Neural cell (in vitro differentiated cells): ENCODE data around the gene INVS. TPM values are rescaled to one million over a fixed set of nuclear protein-coding genes. Genes with fewer than 3 reads are reported as not detected.

ENCODE experiments used
- H2AFZ ChIP-seq: fragments of 200-600, 300-800 bp; sonication (generic), shearing (Covaris generic); 2 replicates; pipeline ENCODE4 v1.6.0; 2014; ENCODE audit warnings: low read depth, mild to moderate bottlenecking, antibody characterized with exemption, low read length, moderate library complexity
- H3F3A ChIP-seq: fragments of 200-600 bp; shearing (Covaris generic); 2 replicates; pipeline ENCODE4 v1.6.1; 2016; ENCODE audit warnings: mild to moderate bottlenecking, moderate library complexity, mixed read lengths, antibody characterized with exemption, low read length; ENCODE audit not compliant: insufficient read depth, poor library complexity, severe bottlenecking
- H3K27ac ChIP-seq: fragments of 200-600, 300-800 bp; sonication (generic), shearing (Covaris generic); 2 replicates; pipeline ENCODE4 v1.5.1; 2014; ENCODE audit warnings: mild to moderate bottlenecking, low read length, moderate library complexity
- H3K27me3 ChIP-seq: fragments of 300-800, 200-600 bp; sonication (generic), shearing (Covaris generic); 2 replicates; pipeline ENCODE4 v1.6.0; 2014; ENCODE audit warnings: mild to moderate bottlenecking, low read depth, low read length, moderate library complexity; ENCODE audit not compliant: insufficient read depth
- H3K36me3 ChIP-seq: fragments of 300-800, 200-600 bp; sonication (generic), shearing (Covaris generic); 2 replicates; pipeline ENCODE4 v1.5.1; 2014; ENCODE audit warnings: mild to moderate bottlenecking, antibody characterized with exemption, low read length, moderate library complexity; ENCODE audit not compliant: insufficient read depth
- H3K4me2 ChIP-seq: fragments of 300-800, 200-600 bp; sonication (generic), shearing (Covaris generic); 2 replicates; pipeline ENCODE4 v1.6.0; 2014; ENCODE audit warnings: mild to moderate bottlenecking, low read length
- H3K4me3 ChIP-seq: fragments of 300-800, 200-600 bp; sonication (generic), shearing (Covaris generic); 2 replicates; pipeline ENCODE4 v1.5.1; 2014; ENCODE audit warnings: mild to moderate bottlenecking, low read length, moderate library complexity
- H3K79me2 ChIP-seq: fragments of 200-600 bp; shearing (Covaris generic); replicated peaks from 2 replicates; pipeline ENCODE4 v1.6.0; 2014; ENCODE audit warnings: mild to moderate bottlenecking, low read length, moderate library complexity; ENCODE audit not compliant: insufficient read depth
- H3K9ac ChIP-seq: fragments of 300-800, 200-600 bp; sonication (generic), shearing (Covaris generic); 2 replicates; pipeline ENCODE4 v1.6.1; 2016; ENCODE audit warnings: mild to moderate bottlenecking, low read length, mixed read lengths
- H3K9me2 ChIP-seq: fragments of 200-600 bp; shearing (Covaris generic); 2 replicates; pipeline ENCODE4 v1.6.1; 2016; ENCODE audit warnings: mild to moderate bottlenecking, low read length, mixed read lengths; ENCODE audit not compliant: insufficient read depth
- H3K9me3 ChIP-seq: fragments of 200-600, 300-800 bp; sonication (generic), shearing (Covaris generic); 2 replicates; pipeline ENCODE4 v1.6.1; 2016; ENCODE audit warnings: mild to moderate bottlenecking, mixed run types, low read length, moderate library complexity, mixed read lengths
- H4K20me1 ChIP-seq: fragments of 200-600 bp; shearing (Covaris generic); 2 replicates; pipeline ENCODE4 v1.6.1; 2016; ENCODE audit warnings: mild to moderate bottlenecking, mixed run types; ENCODE audit not compliant: insufficient read depth
- CTCF ChIP-seq: fragments of 450-650 bp; IDR thresholded peaks from 2 replicates; pipeline ENCODE4 v1.5.1; 2014; ENCODE audit warnings: antibody characterized with exemption, mild to moderate bottlenecking, moderate library complexity; ENCODE audit not compliant: poor library complexity, severe bottlenecking
- EP300 ChIP-seq: fragments of 450-650 bp; conservative IDR thresholded peaks from 2 replicates; pipeline ENCODE4 v1.6.1; 2014; ENCODE audit warnings: antibody characterized with exemption, mild to moderate bottlenecking, moderate library complexity; ENCODE audit not compliant: poor library complexity, severe bottlenecking
- EZH2 ChIP-seq: fragments of 200-600, 300-800 bp; shearing (Covaris generic), sonication (generic); IDR thresholded peaks from 2 replicates; pipeline ENCODE4 v1.6.1; 2014; ENCODE audit warnings: antibody characterized with exemption, low read length, borderline replicate concordance, mild to moderate bottlenecking; ENCODE audit not compliant: insufficient read depth, poor library complexity, severe bottlenecking
- MXI1 ChIP-seq: fragments of 450-650 bp; conservative IDR thresholded peaks from 2 replicates; pipeline ENCODE4 v1.6.1; 2014; ENCODE audit warnings: antibody characterized with exemption, mild to moderate bottlenecking; ENCODE audit not compliant: poor library complexity, severe bottlenecking
- POLR2AphosphoS5 ChIP-seq: IDR thresholded peaks from 2 replicates; pipeline ENCODE4 v1.6.1; 2012
- RAD21 ChIP-seq: fragments of 450-650 bp; conservative IDR thresholded peaks from 2 replicates; pipeline ENCODE4 v1.6.1; 2014; ENCODE audit warnings: antibody characterized with exemption, mild to moderate bottlenecking, moderate library complexity
- REST ChIP-seq: IDR thresholded peaks from 2 replicates; pipeline ENCODE4 v1.6.1; 2012; ENCODE audit warnings: borderline replicate concordance
- SMC3 ChIP-seq: fragments of 450-650 bp; conservative IDR thresholded peaks from 2 replicates; pipeline ENCODE4 v1.6.1; 2014; ENCODE audit warnings: antibody characterized with exemption, mild to moderate bottlenecking, moderate library complexity; ENCODE audit not compliant: poor library complexity
- TAF1 ChIP-seq: IDR thresholded peaks from 2 replicates; pipeline ENCODE4 v1.6.1; 2012; ENCODE audit warnings: low read depth
- polyA plus RNA-seq: library from polyadenylated mRNA; depleted of rRNA; stranded (reverse); fragments of >200 nt; gene quantifications from 2 replicates; pipeline ENCODE4 v1.2.3, GENCODE V29; 2014

The INVS gene
- polyA plus RNA-seq, 1 donor from 2014 or later: 11.3 TPM

GRCh38 chr9:100309992-100310391, 210.9 kb downstream of the INVS start:
- Histone ChIP-seq H4K20me1 (no peaks in the 10 kb centered on the region), H2AFZ (no peak overlapping the region), H3K9me2 (no peaks in the 10 kb centered on the region), H3K4me2 (no peak overlapping the region), H3K4me3 (no peak overlapping the region), H3K27ac (no peak overlapping the region), H3F3A (no peaks in the 10 kb centered on the region), H3K27me3 (no peaks in the 10 kb centered on the region), H3K79me2 (no peaks in the 10 kb centered on the region), H3K9ac (no peak overlapping the region), H3K9me3 (no peaks in the 10 kb centered on the region), H3K36me3 (peaks cover 25% of the 10 kb centered on the region)
- no peak for TF ChIP-seq EZH2
- no peak for TF ChIP-seq REST
- no peak for TF ChIP-seq MXI1
- no peak for TF ChIP-seq RAD21
- no peak for TF ChIP-seq EP300
- no peak for TF ChIP-seq POLR2AphosphoS5
- TF ChIP-seq CTCF: no peak
- no peak for TF ChIP-seq SMC3
- no peak for TF ChIP-seq TAF1

DNA sequence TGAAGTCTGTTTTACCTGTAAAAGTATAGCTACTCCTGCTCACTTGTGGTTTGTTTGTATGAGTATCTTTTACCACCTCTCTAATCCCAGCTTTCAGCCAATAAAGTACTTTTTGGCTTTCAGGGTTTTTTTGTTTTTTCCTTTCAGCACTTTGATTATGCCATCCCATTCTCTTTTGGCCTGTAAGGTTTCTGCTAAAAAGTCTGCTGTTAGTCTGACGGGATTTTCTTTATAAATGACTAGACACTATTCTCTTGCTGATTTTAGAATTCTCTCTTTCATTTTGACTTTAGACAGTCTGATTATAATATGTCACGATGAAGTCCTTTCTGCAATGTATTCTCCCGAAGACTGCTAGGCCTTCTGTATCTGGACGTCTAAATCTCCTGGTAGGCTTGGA, 216.5 kb downstream of the INVS start:
- TF ChIP-seq POLR2AphosphoS5: no peak
- TF ChIP-seq EP300: no peak
- TF ChIP-seq REST: no peak
- no peak for TF ChIP-seq MXI1
- no peak for TF ChIP-seq RAD21
- no peak for TF ChIP-seq EZH2
- no peak for TF ChIP-seq TAF1
- TF ChIP-seq SMC3: no peak
- no peak for TF ChIP-seq CTCF
- H3K27me3 ChIP-seq: no peaks in the 10 kb centered on the region
- H3K9me3 ChIP-seq: no peaks in the 10 kb centered on the region
- H3K27ac ChIP-seq: no peak overlapping the region
- no peak overlapping the region for H2AFZ ChIP-seq
- no peak overlapping the region for H3K4me2 ChIP-seq
- H4K20me1 ChIP-seq: no peaks in the 10 kb centered on the region
- no peaks in the 10 kb centered on the region for H3F3A ChIP-seq
- peaks cover 18% of the 10 kb centered on the region for H3K36me3 ChIP-seq
- no peaks in the 10 kb centered on the region for H3K79me2 ChIP-seq
- H3K9me2 ChIP-seq: no peaks in the 10 kb centered on the region
- no peak overlapping the region for H3K4me3 ChIP-seq
- H3K9ac ChIP-seq: no peak overlapping the region
